DOHH2 (cell line): ENCODE data around the gene NMS.

Experiments used
- H3F3A ChIP-seq: fragments of 200-600 bp; sonication (generic), shearing (Covaris generic); 2 replicates; pipeline ENCODE4 v1.6.0; 2016; ENCODE audit warnings: antibody characterized with exemption, mild to moderate bottlenecking; ENCODE audit not compliant: control insufficient read depth, insufficient read depth
- H3K27ac ChIP-seq: fragments of 200-600 bp; sonication (generic); 2 replicates; pipeline ENCODE4 v1.5.1; 2014; ENCODE audit warnings: low read depth, mild to moderate bottlenecking, low read length, moderate library complexity
- H3K27me3 ChIP-seq: fragments of 200-600 bp; sonication (generic); 2 replicates; pipeline ENCODE4 v1.6.1; 2014; ENCODE audit warnings: mild to moderate bottlenecking, low read length, mixed read lengths; ENCODE audit not compliant: control insufficient read depth
- H3K36me3 ChIP-seq: fragments of 200-600 bp; sonication (generic); 2 replicates; pipeline ENCODE4 v1.6.1; 2014; ENCODE audit warnings: mild to moderate bottlenecking, low read length, moderate library complexity, mixed read lengths; ENCODE audit not compliant: control insufficient read depth
- H3K4me1 ChIP-seq: fragments of 200-600 bp; sonication (generic); 2 replicates; pipeline ENCODE4 v1.6.1; 2014; ENCODE audit warnings: mild to moderate bottlenecking, low read length, mixed read lengths; ENCODE audit not compliant: control insufficient read depth
- H3K4me2 ChIP-seq: fragments of 200-600 bp; sonication (generic); 2 replicates; pipeline ENCODE4 v1.6.0; 2014; ENCODE audit warnings: mild to moderate bottlenecking, low read length, moderate library complexity
- H3K4me3 ChIP-seq: fragments of 200-600 bp; sonication (generic); 2 replicates; pipeline ENCODE4 v1.5.1; 2014; ENCODE audit warnings: mild to moderate bottlenecking, low read length, mixed read lengths
- H3K79me2 ChIP-seq: fragments of 200-600 bp; sonication (generic); 2 replicates; pipeline ENCODE4 v1.6.1; 2014; ENCODE audit warnings: mild to moderate bottlenecking, low read length, mixed read lengths; ENCODE audit not compliant: control insufficient read depth
- H3K9me2 ChIP-seq: fragments of 200-600 bp; sonication (generic); replicated peaks from 2 replicates; pipeline ENCODE4 v1.6.1; 2014; ENCODE audit warnings: mild to moderate bottlenecking, low read length, mixed read lengths; ENCODE audit not compliant: control insufficient read depth
- H3K9me3 ChIP-seq: fragments of 200-600 bp; sonication (generic); 2 replicates; pipeline ENCODE4 v1.6.1; 2014; ENCODE audit warnings: antibody characterized with exemption, low read length, mixed read lengths; ENCODE audit not compliant: control insufficient read depth, insufficient read depth
- H4K20me1 ChIP-seq: fragments of 200-600 bp; sonication (generic); 2 replicates; pipeline ENCODE4 v1.6.0; 2014; ENCODE audit warnings: low read depth, mild to moderate bottlenecking, antibody characterized with exemption, low read length, moderate library complexity; ENCODE audit not compliant: control insufficient read depth, insufficient read depth
- EZH2phosphoT487 ChIP-seq: fragments of 200-600 bp; sonication (generic); IDR thresholded peaks from 2 replicates; pipeline ENCODE4 v1.6.1; 2017; ENCODE audit warnings: borderline replicate concordance, mild to moderate bottlenecking, antibody characterized with exemption, low read length, moderate library complexity, mixed read lengths
- TF ChIP-seq, protein P1 (sequence below): fragments of 200-600 bp; sonication (generic); IDR thresholded peaks from one replicate; pipeline ENCODE4 v1.5.1; 2014; ENCODE audit warnings: antibody characterized with exemption, mild to moderate bottlenecking, low read depth, low read length; ENCODE audit not compliant: poor library complexity, severe bottlenecking

The NMS gene

GRCh38 chr2:100424277-100424875 lies 45.9 kb upstream of the NMS start:
- Histone ChIP-seq H4K20me1 (no peaks in the 10 kb centered on the region), H3K9me2 (no peaks in the 10 kb centered on the region), H3K79me2 (no peaks in the 10 kb centered on the region), H3F3A (no peaks in the 10 kb centered on the region), H3K27ac (no peak overlapping the region), H3K9me3 (no peaks in the 10 kb centered on the region), H3K36me3 (no peaks in the 10 kb centered on the region), H3K4me2 (no peak overlapping the region), H3K4me3 (no peak overlapping the region), H3K4me1 (no peaks in the 10 kb centered on the region; the same call in 1 of the 2 replicates), H3K27me3 (peaks cover 5% of the 10 kb centered on the region)
- no peak for TF ChIP-seq EZH2phosphoT487
- TF ChIP-seq, protein P1, sequence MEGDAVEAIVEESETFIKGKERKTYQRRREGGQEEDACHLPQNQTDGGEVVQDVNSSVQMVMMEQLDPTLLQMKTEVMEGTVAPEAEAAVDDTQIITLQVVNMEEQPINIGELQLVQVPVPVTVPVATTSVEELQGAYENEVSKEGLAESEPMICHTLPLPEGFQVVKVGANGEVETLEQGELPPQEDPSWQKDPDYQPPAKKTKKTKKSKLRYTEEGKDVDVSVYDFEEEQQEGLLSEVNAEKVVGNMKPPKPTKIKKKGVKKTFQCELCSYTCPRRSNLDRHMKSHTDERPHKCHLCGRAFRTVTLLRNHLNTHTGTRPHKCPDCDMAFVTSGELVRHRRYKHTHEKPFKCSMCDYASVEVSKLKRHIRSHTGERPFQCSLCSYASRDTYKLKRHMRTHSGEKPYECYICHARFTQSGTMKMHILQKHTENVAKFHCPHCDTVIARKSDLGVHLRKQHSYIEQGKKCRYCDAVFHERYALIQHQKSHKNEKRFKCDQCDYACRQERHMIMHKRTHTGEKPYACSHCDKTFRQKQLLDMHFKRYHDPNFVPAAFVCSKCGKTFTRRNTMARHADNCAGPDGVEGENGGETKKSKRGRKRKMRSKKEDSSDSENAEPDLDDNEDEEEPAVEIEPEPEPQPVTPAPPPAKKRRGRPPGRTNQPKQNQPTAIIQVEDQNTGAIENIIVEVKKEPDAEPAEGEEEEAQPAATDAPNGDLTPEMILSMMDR: no peak

GRCh38 chr2:100425107-100425506 lies 45.2 kb upstream of the NMS start:
- Histone ChIP-seq H3K4me1 (no peaks in the 10 kb centered on the region; the same call in 1 of the 2 replicates), H3K4me2 (no peak overlapping the region), H3K9me2 (no peaks in the 10 kb centered on the region), H3K36me3 (no peaks in the 10 kb centered on the region), H3K27ac (no peak overlapping the region), H3K9me3 (no peaks in the 10 kb centered on the region), H4K20me1 (no peaks in the 10 kb centered on the region), H3K27me3 (peaks cover 5% of the 10 kb centered on the region), H3F3A (no peaks in the 10 kb centered on the region), H3K4me3 (no peak overlapping the region), H3K79me2 (no peaks in the 10 kb centered on the region)
- no peak for TF ChIP-seq EZH2phosphoT487
- TF ChIP-seq, protein P1: no peak

DNA sequence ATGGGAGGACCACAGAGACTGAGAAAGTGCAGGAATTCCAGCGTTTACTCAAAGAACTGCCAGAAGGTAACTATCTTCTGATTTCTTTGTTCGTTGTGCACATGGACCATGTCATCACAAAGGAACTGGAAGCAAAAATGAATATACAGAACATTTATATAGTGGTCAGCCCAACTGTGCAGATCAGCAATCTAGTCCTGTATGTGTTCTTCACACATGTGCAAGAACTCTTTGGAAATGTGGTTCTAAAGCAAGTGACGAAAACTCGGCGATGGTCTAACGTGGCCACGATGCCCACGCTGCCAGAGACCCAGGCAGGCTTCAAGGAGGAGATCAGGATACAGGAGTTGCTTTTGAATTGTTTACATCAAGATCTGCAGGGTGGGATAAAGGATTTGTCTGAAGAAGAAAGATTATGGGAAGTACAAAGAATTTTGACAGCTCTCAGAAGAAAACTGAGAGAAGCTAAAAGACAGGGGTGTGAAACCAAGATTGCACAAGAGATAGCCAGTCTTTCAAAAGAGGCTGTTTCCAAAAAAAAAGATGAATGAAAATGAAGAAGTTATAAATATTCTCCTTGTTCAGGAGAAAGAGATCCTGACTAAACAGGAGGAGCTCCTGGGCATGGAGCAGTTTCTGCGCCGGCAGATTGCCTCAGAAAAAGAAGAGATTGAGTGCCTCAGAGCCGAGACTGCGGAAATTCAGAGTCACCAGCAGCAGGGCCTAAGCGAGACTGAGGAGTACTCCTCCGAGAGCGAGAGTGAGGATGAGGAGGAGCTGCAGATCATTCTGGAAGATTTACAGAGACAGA lies 44.5 kb upstream of the NMS start:
- Histone ChIP-seq H3F3A (no peaks in the 10 kb centered on the region), H4K20me1 (no peaks in the 10 kb centered on the region), H3K9me2 (no peaks in the 10 kb centered on the region), H3K36me3 (no peaks in the 10 kb centered on the region), H3K9me3 (peaks cover 4% of the 10 kb centered on the region), H3K27me3 (peaks cover 5% of the 10 kb centered on the region), H3K27ac (no peak overlapping the region), H3K4me1 (no peaks in the 10 kb centered on the region; the same call in 1 of the 2 replicates), H3K79me2 (no peaks in the 10 kb centered on the region), H3K4me2 (no peak overlapping the region), H3K4me3 (no peak overlapping the region)
- TF ChIP-seq, protein P1: no peak
- TF ChIP-seq EZH2phosphoT487: no peak
